ENCODE data around the gene BACH2.

BACH2 gene

GRCh38 chr6:89979481-89980119 is 317.0 kb downstream of the BACH2 start:
- no peak overlapping the region for H3K27ac ChIP-seq
- TF ChIP-seq, protein P1, sequence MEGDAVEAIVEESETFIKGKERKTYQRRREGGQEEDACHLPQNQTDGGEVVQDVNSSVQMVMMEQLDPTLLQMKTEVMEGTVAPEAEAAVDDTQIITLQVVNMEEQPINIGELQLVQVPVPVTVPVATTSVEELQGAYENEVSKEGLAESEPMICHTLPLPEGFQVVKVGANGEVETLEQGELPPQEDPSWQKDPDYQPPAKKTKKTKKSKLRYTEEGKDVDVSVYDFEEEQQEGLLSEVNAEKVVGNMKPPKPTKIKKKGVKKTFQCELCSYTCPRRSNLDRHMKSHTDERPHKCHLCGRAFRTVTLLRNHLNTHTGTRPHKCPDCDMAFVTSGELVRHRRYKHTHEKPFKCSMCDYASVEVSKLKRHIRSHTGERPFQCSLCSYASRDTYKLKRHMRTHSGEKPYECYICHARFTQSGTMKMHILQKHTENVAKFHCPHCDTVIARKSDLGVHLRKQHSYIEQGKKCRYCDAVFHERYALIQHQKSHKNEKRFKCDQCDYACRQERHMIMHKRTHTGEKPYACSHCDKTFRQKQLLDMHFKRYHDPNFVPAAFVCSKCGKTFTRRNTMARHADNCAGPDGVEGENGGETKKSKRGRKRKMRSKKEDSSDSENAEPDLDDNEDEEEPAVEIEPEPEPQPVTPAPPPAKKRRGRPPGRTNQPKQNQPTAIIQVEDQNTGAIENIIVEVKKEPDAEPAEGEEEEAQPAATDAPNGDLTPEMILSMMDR (conservative IDR thresholded peaks at IDR 0.05), result no peak
- TF ChIP-seq ZFX (IDR thresholded peaks at IDR 0.05), result no peak

DNA sequence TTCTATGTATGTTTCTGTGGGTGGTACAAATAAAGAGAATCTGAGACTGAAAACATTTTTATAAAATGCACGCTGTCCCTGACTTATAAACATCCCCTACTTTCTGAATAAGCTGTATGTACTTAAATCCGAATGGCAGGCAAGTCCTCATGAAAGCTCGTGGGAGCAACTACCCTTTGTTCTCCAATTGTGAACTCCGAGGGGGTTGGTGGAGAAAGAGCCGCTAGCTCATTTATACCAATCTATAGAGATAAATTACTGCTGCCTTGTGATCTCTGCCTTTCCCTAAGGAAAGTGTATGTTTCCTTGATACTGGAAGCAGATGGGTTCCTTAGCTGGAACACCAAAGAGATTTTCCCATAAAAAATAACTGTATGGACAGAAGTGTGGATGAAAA is 317.9 kb downstream of the BACH2 start:
- H3K27ac ChIP-seq, result no peak overlapping the region
- TF ChIP-seq, protein P1 (conservative IDR thresholded peaks at IDR 0.05), result no peak
- no peak for TF ChIP-seq ZFX (IDR thresholded peaks at IDR 0.05)

- H3K27ac ChIP-seq, result no peak overlapping the region
- TF ChIP-seq ZFX (IDR thresholded peaks at IDR 0.05), result no peak
- TF ChIP-seq, protein P1 (conservative IDR thresholded peaks at IDR 0.05), result no peak
Observed at GRCh38 chr6:89977808-89978748, 318.6 kb downstream of the BACH2 start.

- TF ChIP-seq, protein P1 (conservative IDR thresholded peaks at IDR 0.05), result no peak
- no peak for TF ChIP-seq ZFX (IDR thresholded peaks at IDR 0.05)
- H3K27ac ChIP-seq, result no peak overlapping the region
Observed at GRCh38 chr6:89976694-89977020, 320.0 kb downstream of the BACH2 start.

- no peak overlapping the region for H3K27ac ChIP-seq
- TF ChIP-seq, protein P1 (conservative IDR thresholded peaks at IDR 0.05), result no peak
- no peak for TF ChIP-seq ZFX (IDR thresholded peaks at IDR 0.05)
Observed at GRCh38 chr6:89975991-89976693, 320.5 kb downstream of the BACH2 start.

DNA sequence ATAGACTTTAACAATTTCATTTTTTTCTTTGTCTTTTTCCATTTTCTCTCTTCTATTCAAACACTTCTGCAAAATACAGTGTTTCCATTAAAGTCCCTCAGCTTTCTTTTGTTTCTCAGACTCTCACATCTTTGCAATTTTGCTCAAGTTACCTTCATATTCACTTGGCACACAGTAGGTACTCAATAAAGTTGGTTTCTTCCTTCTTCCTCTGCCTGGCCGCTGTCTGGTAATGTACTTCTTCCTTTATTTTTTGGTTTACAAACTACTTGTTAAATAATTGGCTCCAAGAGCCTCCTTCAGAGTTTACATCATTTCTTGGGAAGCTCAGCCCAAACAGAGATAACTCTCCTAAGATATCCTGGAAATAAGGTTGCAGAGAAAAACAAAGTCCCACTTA is 321.3 kb downstream of the BACH2 start:
- TF ChIP-seq ZFX (IDR thresholded peaks at IDR 0.05), result no peak
- TF ChIP-seq, protein P1 (conservative IDR thresholded peaks at IDR 0.05), result no peak
- H3K27ac ChIP-seq, result no peak overlapping the region

DNA sequence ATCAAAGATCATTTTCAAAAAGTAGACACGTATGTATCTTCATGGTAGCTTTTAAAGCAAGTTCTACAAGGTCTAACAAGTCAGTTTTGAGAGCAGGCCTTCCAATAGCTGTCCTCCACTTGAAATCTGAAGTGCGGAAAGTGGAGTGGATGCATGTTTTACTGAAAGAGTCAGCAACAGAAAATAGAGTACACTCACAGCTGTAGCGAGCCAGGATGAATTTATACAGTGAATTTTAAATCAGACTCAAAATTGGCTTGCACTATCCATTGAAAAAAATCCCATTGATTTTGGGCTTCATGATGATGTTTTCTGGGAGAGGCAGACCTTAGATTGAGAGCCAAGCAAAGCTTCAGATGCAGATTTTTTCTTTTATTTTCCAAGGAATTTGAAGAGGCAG is 321.8 kb downstream of the BACH2 start:
- no peak overlapping the region for H3K27ac ChIP-seq
- TF ChIP-seq, protein P1 (conservative IDR thresholded peaks at IDR 0.05), result no peak
- TF ChIP-seq ZFX (IDR thresholded peaks at IDR 0.05), result no peak

Data from C4-2B (cell line).